Testis (tissue), 3 donors: ENCODE data around the gene SLC22A16. TPM values are rescaled to one million over a fixed set of nuclear protein-coding genes. Genes with fewer than 3 reads are reported as not detected.
A peak's percentile ranks its signal among the peaks of the same experiment; 100 is the strongest.
"Not testable (repeated sequence)": the region's sequence is repeated elsewhere in the genome, so short reads cannot be mapped to it uniquely, and the experiment has no call there.

Experiments used
- DNase-seq: peaks from one replicate; pipeline ENCODE4 v3.0.0-alpha.2; 2019
- H3K27ac ChIP-seq, 2 donors: fragments of 200-600 bp; sonication (generic); one replicate each; pipeline ENCODE4 v1.5.1; 2019
- H3K27me3 ChIP-seq: fragments of 200-600 bp; sonication (generic); one replicate; pipeline ENCODE4 v1.5.1; 2019
- H3K36me3 ChIP-seq: fragments of 200-600 bp; sonication (generic); one replicate; pipeline ENCODE4 v1.5.1; 2017; ENCODE audit warnings: low read depth; ENCODE audit errors: missing control alignments
- H3K4me1 ChIP-seq: fragments of 200-600 bp; sonication (generic); one replicate; pipeline ENCODE4 v1.5.1; 2019
- H3K4me3 ChIP-seq, 2 donors: fragments of 200-600 bp; sonication (generic); one replicate each; pipeline ENCODE4 v1.5.1; 2017 to 2019
- H3K9me3 ChIP-seq: fragments of 200-600 bp; sonication (generic); one replicate; pipeline ENCODE4 v1.5.1; 2017
- POLR2A ChIP-seq: fragments of 450-650 bp; IDR thresholded peaks from one replicate; pipeline ENCODE4 v1.6.1; 2017; ENCODE audit warnings: antibody characterized with exemption, mild to moderate bottlenecking, moderate library complexity
- WGBS, 2 donors: methylation state at CpG; one replicate each; pipeline ENCODE4 v1.1.5; 2018; 5-methylcytosine and 5-hydroxymethylcytosine counted together
- intact Hi-C: fragments of 100-400 bp; cut with DNase I; formaldehyde crosslinking; loops from one replicate; pipeline ENCODE4 v1.15.1; 2023; ENCODE audit warnings: low total_unique reads
- polyA plus RNA-seq: library from polyadenylated mRNA; stranded (reverse); fragments of 350-450 nt; fragmentation: Illumina TruSeq; extraction: RNeasy Lipid Tissue Mini Kit (QIAGEN cat#74804); gene quantifications from one replicate; pipeline ENCODE4 v1.2.3, GENCODE V29; 2014; ENCODE audit warnings: low read depth, low replicate concordance; ENCODE audit not compliant: insufficient read depth
- total RNA-seq, 2 donors: library from RNA; depleted of rRNA; stranded (reverse); fragments of >200 nt; gene quantifications; one replicate each; pipeline ENCODE4 v1.2.3, GENCODE V29; 2016
- TF ChIP-seq, protein P1 (sequence below), 3 experiments: fragments of 450-650 bp in 2 of 3; fragments of 200-600 bp in 1 of 3; sonication (generic) in 1 of 3; IDR thresholded peaks; one replicate each; pipeline ENCODE4 v1.5.1; 2016 to 2019; ENCODE audit warnings: antibody characterized with exemption in 3 of 3, mild to moderate bottlenecking in 2 of 3, moderate library complexity in 1 of 3

Gene SLC22A16
- total and polyA plus RNA-seq, 3 donors from 2014 or later = 17.2 to 49.5 (median 25.0) TPM

DNA sequence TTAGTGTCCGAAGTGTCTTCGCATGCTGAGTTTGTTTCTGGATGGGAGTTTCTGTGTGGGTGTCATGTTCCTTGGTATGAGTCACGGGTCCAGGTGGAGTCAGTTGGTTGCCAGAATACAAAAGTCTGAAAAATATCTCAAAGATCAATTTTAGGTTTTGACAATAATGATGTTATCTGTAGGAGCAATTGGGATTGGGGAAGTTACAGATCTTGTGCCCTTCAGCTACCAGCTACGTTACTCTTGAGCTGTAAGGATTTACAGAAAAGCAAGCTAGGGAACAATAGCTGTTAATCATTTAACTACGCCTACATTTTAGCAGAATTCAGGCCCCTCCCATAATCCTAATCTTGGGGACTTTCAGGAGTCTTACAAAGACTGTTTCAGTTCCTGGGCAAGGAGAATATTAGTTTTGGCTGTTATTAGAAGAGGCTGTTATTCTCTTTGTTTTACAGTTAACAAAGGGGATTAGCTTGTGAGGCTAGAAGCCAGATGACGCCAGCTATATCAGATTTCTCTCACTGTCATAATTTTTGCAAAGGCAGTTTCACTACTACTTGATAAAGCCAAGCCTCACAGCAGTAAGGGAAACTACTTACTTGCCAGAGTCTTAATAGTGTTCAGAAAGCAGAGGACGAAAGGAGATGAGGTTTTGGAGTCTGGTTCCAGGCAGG, 15.4 kb upstream of the SLC22A16 start:
- peaks cover 7% of the 10 kb centered on the region for H3K4me1 ChIP-seq
- intact Hi-C loops = no loop called here
- WGBS, 2 donors = 44 to 53% methylated on average over 7 of the region's 7 CpGs
- H3K9me3 ChIP-seq = no peaks in the 10 kb centered on the region
- H3K27me3 ChIP-seq = no peaks in the 10 kb centered on the region
- H3K4me3 ChIP-seq = no peak overlapping the region
- no peak for TF ChIP-seq POLR2A
- TF ChIP-seq, protein P1, sequence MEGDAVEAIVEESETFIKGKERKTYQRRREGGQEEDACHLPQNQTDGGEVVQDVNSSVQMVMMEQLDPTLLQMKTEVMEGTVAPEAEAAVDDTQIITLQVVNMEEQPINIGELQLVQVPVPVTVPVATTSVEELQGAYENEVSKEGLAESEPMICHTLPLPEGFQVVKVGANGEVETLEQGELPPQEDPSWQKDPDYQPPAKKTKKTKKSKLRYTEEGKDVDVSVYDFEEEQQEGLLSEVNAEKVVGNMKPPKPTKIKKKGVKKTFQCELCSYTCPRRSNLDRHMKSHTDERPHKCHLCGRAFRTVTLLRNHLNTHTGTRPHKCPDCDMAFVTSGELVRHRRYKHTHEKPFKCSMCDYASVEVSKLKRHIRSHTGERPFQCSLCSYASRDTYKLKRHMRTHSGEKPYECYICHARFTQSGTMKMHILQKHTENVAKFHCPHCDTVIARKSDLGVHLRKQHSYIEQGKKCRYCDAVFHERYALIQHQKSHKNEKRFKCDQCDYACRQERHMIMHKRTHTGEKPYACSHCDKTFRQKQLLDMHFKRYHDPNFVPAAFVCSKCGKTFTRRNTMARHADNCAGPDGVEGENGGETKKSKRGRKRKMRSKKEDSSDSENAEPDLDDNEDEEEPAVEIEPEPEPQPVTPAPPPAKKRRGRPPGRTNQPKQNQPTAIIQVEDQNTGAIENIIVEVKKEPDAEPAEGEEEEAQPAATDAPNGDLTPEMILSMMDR (IDR thresholded peaks at IDR 0.05) = no peak
- no peaks in the 10 kb centered on the region for H3K36me3 ChIP-seq
- H3K27ac ChIP-seq = peak overlapping the region; percentile 12 to 37
- DNase-seq = no peak

DNA sequence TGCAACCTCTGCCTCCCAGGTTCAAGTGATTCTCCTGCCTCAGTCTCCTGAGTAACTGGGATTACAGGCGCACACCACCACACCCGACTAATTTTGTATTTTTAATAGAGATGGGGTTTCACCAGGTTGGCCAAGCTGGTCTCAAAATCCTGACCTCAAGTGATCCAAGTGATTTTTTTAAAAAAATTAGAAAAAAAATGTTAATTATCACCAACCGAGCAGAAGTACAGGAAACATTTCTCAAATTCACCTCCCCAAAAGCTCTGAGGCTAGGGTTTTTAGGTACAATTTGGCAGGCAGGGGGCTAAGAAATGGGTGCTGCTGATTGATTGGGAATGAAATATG, 14.9 kb upstream of the SLC22A16 start:
- TF ChIP-seq, protein P1 (IDR thresholded peaks at IDR 0.05) = no peak
- TF ChIP-seq POLR2A = no peak
- H3K9me3 ChIP-seq = no peaks in the 10 kb centered on the region
- peaks cover 4% of the 10 kb centered on the region for H3K4me1 ChIP-seq
- no peak overlapping the region for H3K27ac ChIP-seq
- H3K27me3 ChIP-seq = no peaks in the 10 kb centered on the region
- no peaks in the 10 kb centered on the region for H3K36me3 ChIP-seq
- DNase-seq = no peak
- no peak overlapping the region for H3K4me3 ChIP-seq
- WGBS, 2 donors = 87% methylated on average over 3 of the region's 3 CpGs
- intact Hi-C loops = no loop called here

DNA sequence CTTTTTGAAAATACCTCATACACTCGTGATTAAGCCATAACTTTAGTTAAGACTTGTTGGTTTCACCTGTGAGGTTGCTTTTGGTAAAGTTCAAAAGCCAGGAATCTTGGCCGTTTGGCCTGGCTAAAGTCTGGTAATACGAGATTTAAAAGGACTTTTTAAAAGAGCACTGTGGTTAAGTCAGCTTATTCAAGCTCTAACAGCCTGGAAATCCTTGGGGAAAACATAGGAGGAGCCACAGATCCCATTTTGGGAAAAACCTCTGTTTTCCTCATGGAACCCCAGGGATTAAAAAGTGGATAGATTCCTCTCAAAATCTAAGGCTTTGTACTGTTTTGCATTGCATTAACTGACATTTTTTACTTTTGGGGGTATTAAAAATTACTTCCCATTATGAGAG, 13.7 kb upstream of the SLC22A16 start:
- Histone ChIP-seq H3K27me3 (no peaks in the 10 kb centered on the region), H3K27ac (no peak overlapping the region), H3K36me3 (no peaks in the 10 kb centered on the region), H3K4me3 (no peak overlapping the region), H3K9me3 (no peaks in the 10 kb centered on the region), H3K4me1 (peaks cover 4% of the 10 kb centered on the region)
- TF ChIP-seq, protein P1 (IDR thresholded peaks at IDR 0.05) = no peak
- no peak for TF ChIP-seq POLR2A
- intact Hi-C loops = no loop called here
- no peak for DNase-seq
- WGBS, 2 donors = 61 to 66% methylated on average over 3 of the region's 3 CpGs

GRCh38 chr6:110488606-110489190, 12.3 kb upstream of the SLC22A16 start:
- DNase-seq = no peak
- TF ChIP-seq, protein P1 (IDR thresholded peaks at IDR 0.05) = no peak
- TF ChIP-seq POLR2A = no peak
- Histone ChIP-seq H3K27me3 (no peaks in the 10 kb centered on the region), H3K9me3 (no peaks in the 10 kb centered on the region), H3K4me3 (no peak overlapping the region), H3K36me3 (no peaks in the 10 kb centered on the region), H3K4me1 (no peaks in the 10 kb centered on the region), H3K27ac (no peak overlapping the region)
- WGBS, 2 donors = 92 to 93% methylated on average over 6 of the region's 6 CpGs
- intact Hi-C loops = no loop called here

DNA sequence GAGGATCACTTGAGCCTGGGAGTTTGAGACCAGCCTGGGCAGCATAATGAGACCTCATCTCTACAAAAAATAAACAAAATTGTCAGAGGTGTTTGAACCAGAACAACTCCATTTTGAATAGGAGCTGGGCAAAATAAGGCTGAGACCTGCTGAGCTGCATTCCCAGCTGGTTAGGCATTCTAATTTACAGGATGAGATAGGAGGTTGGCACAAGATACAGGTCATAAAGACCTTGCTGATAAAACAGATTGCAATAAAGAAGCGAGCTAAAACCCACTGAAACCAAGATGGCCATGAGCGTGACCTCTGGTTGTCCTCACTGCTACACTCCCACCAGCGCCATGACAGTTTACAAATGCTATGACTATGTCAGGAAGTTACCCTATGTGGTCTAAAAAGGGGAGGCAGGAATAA, 11.6 kb upstream of the SLC22A16 start:
- intact Hi-C loops, H3K27me3 ChIP-seq, H3K9me3 ChIP-seq, H3K4me1 ChIP-seq, DNase-seq, H3K4me3 ChIP-seq, H3K27ac ChIP-seq, H3K36me3 ChIP-seq: not testable (repeated sequence)
- WGBS, 2 donors = 65 to 83% methylated on average over 3 of the region's 3 CpGs
